ENCODE data around the gene ANKMY2.

- no peak for TF ChIP-seq CTCF (IDR thresholded peaks at IDR 0.05)
- TF ChIP-seq ZFX (IDR thresholded peaks at IDR 0.05; ENCODE audit: borderline replicate concordance): no peak
Observed at GRCh38 chr7:16559497-16560179, 85.9 kb downstream of the ANKMY2 start.
